ENCODE measurements around the gene CGREF1. TPM values are rescaled to one million over a fixed set of nuclear protein-coding genes. Genes with fewer than 3 reads are reported as not detected.

Gene CGREF1
- total RNA-seq, 1 experiment from 2014 or later, result 4.0 TPM

- no peak overlapping the region for H3K9ac ChIP-seq (ENCODE audit: low read length)
- H4K20me1 ChIP-seq (ENCODE audit: insufficient read depth), result no peaks in the 10 kb centered on the region
- no peak for TF ChIP-seq EZH2phosphoT487 (IDR thresholded peaks at IDR 0.05; ENCODE audit: borderline replicate concordance)
- no peak for TF ChIP-seq SRF (IDR thresholded peaks at IDR 0.05; ENCODE audit: low read depth)
- no peak for TF ChIP-seq EGR1 (IDR thresholded peaks at IDR 0.05; ENCODE audit: low read depth)
- TF ChIP-seq ZNF274 (IDR thresholded peaks at IDR 0.05; ENCODE audit: low read depth, low read length), result no peak
- TF ChIP-seq ZBTB33 (IDR thresholded peaks at IDR 0.05; ENCODE audit: extremely low read depth, insufficient replicate concordance, low read length), result no peak
- TF ChIP-seq TCF7L2 (IDR thresholded peaks at IDR 0.05; ENCODE audit: borderline replicate concordance, extremely low read depth, insufficient read depth, insufficient read length), result no peak
- TF ChIP-seq POLR2AphosphoS5 (IDR thresholded peaks at IDR 0.05; ENCODE audit: low read depth, low read length), result no peak
- no peak for TF ChIP-seq CBX3 (IDR thresholded peaks at IDR 0.05; ENCODE audit: low read depth)
- TF ChIP-seq ELF1 (IDR thresholded peaks at IDR 0.05; ENCODE audit: borderline replicate concordance, low read depth), result no peak
- no peak for TF ChIP-seq YY1 (IDR thresholded peaks at IDR 0.05; ENCODE audit: extremely low read depth, insufficient replicate concordance, low read depth, low read length)
- H3K4me3 ChIP-seq (replicated peaks in 1 of 2; ENCODE audit: low read depth in 1 of 2, low read length in 2 of 2), result no peak overlapping the region
- no peaks in the 10 kb centered on the region for H3K79me2 ChIP-seq (ENCODE audit: insufficient read depth, low read length)
- no peaks in the 10 kb centered on the region for H3K27me3 ChIP-seq (ENCODE audit: insufficient read depth, low read length)
- H3K4me2 ChIP-seq (ENCODE audit: low read length), result no peak overlapping the region
- DNase-seq (ENCODE audit: low read depth, low spot score) (no peak), ATAC-seq (no peak)
- H3K9me2 ChIP-seq (ENCODE audit: insufficient read depth), result no peaks in the 10 kb centered on the region
- H3K9me3 ChIP-seq (ENCODE audit: control insufficient read depth in 1 of 2, insufficient read depth in 1 of 2, low read depth in 1 of 2, low read length in 2 of 2), result no peaks in the 10 kb centered on the region
- no TSS peak for BruUV-seq (replicated peaks)
- no peak overlapping the region for H3K27ac ChIP-seq (ENCODE audit: low read depth, low read length)
- H2AFZ ChIP-seq (ENCODE audit: low read depth, low read length, poor library complexity, severe bottlenecking), result no peak overlapping the region
- ChIA-PET POLR2A (interaction anchor here (1.3 kb wide), 1 partner anchor 8 kb away, joined by 3 read pairs; the partner anchor contains the start of gene OST4), CTCF (no interaction called here), RAD21 (ENCODE audit: low non-redundant PET in 1 of 2, low total read pairs in 2 of 2, uncharacterized antibody in 2 of 2, unreplicated experiment in 2 of 2) (no interaction called here)
- no peaks in the 10 kb centered on the region for H3K36me3 ChIP-seq (ENCODE audit: control insufficient read depth in 1 of 2, insufficient read depth in 2 of 2, low read length in 2 of 2)
- peaks cover 8 to 16% of the 10 kb centered on the region in 2 experiments for H3K4me1 ChIP-seq (ENCODE audit: control insufficient read depth in 1 of 2, insufficient read depth in 2 of 2, low read length in 2 of 2)
- intact Hi-C loops (cut with micrococcal nuclease), result no loop called here
Observed at GRCh38 chr2:27079233-27080139, 39.4 kb downstream of the CGREF1 start.

All from HCT116 (cell line).